ENCODE results near the gene CST4. TPM values are rescaled to one million over a fixed set of nuclear protein-coding genes. Genes with fewer than 3 reads are reported as not detected.

CST4 gene
- total RNA-seq, 1 donor = not detected

DNA sequence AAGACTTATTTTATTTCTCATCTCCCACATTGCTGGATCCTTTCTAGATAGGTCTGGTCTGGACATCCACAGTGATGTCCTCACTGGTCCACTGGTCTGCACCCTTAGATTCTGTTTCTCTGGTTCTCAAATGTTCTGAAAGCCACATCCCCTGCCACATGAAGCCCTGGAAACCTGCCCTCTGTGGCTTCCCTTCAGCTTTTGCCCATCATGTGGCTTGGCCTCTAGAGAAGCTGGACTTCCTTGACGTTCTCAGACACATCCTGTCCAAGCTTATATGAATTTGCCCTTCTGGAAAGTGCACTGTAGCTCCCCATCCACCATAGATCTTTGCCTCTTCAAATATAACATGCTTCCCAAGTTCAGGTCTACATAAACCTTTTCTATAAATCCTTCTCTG, 18.5 kb downstream of the CST4 start:
- Histone ChIP-seq H3K4me2 (ENCODE audit: insufficient read depth, low read length) (no peak overlapping the region), H3K4me3 (ENCODE audit: insufficient read depth, low read length) (no peak overlapping the region), H4K20me1 (ENCODE audit: insufficient read depth, low read length) (no peaks in the 10 kb centered on the region), H3K27me3 (ENCODE audit: insufficient read depth, low read length) (no peaks in the 10 kb centered on the region), H3K79me2 (ENCODE audit: insufficient read depth, low read length) (no peaks in the 10 kb centered on the region), H3K27ac (ENCODE audit: low read depth, low read length) (no peak overlapping the region), H3K36me3 (ENCODE audit: insufficient read depth, low read length) (no peaks in the 10 kb centered on the region), H3K4me1 (ENCODE audit: insufficient read depth, low read length) (no peaks in the 10 kb centered on the region), H3K9me3 (ENCODE audit: low read depth, low read length) (no peaks in the 10 kb centered on the region), H2AFZ (ENCODE audit: low read length) (no peak overlapping the region)
- TF ChIP-seq, protein P1, sequence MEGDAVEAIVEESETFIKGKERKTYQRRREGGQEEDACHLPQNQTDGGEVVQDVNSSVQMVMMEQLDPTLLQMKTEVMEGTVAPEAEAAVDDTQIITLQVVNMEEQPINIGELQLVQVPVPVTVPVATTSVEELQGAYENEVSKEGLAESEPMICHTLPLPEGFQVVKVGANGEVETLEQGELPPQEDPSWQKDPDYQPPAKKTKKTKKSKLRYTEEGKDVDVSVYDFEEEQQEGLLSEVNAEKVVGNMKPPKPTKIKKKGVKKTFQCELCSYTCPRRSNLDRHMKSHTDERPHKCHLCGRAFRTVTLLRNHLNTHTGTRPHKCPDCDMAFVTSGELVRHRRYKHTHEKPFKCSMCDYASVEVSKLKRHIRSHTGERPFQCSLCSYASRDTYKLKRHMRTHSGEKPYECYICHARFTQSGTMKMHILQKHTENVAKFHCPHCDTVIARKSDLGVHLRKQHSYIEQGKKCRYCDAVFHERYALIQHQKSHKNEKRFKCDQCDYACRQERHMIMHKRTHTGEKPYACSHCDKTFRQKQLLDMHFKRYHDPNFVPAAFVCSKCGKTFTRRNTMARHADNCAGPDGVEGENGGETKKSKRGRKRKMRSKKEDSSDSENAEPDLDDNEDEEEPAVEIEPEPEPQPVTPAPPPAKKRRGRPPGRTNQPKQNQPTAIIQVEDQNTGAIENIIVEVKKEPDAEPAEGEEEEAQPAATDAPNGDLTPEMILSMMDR (IDR thresholded peaks at IDR 0.05; ENCODE audit: extremely low read depth, low read depth, low read length) = no peak
- DNase-seq (ENCODE audit: insufficient read length, low spot score, missing footprints) = no peak

DNA sequence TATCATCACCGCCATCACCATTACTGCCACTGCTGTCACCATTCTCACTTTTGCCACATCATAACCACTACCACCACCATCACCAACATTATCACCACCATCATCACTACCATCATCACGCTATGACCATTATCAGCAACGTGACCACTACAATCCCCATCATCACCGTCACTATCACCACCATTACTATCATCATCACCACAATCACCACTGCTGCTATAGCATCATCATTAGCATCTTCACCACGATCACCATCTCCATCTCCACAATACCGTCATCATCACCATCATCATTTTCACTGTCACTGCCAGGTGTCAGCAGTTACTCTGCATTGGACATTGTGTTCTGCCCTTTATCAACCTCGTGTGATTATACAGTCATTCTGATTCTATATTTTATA, 19.0 kb downstream of the CST4 start:
- no peaks in the 10 kb centered on the region for H3K9me3 ChIP-seq (ENCODE audit: low read depth, low read length)
- H3K27ac ChIP-seq (ENCODE audit: low read depth, low read length) = no peak overlapping the region
- no peak for DNase-seq (ENCODE audit: insufficient read length, low spot score, missing footprints)
- no peaks in the 10 kb centered on the region for H3K79me2 ChIP-seq (ENCODE audit: insufficient read depth, low read length)
- H3K4me1 ChIP-seq (ENCODE audit: insufficient read depth, low read length) = no peaks in the 10 kb centered on the region
- TF ChIP-seq, protein P1 (IDR thresholded peaks at IDR 0.05; ENCODE audit: extremely low read depth, low read depth, low read length) = no peak
- peaks cover 3% of the 10 kb centered on the region for H3K27me3 ChIP-seq (ENCODE audit: insufficient read depth, low read length)
- no peak overlapping the region for H2AFZ ChIP-seq (ENCODE audit: low read length)
- no peaks in the 10 kb centered on the region for H4K20me1 ChIP-seq (ENCODE audit: insufficient read depth, low read length)
- no peak overlapping the region for H3K4me2 ChIP-seq (ENCODE audit: insufficient read depth, low read length)
- H3K4me3 ChIP-seq (ENCODE audit: insufficient read depth, low read length) = no peak overlapping the region
- no peaks in the 10 kb centered on the region for H3K36me3 ChIP-seq (ENCODE audit: insufficient read depth, low read length)

DNA sequence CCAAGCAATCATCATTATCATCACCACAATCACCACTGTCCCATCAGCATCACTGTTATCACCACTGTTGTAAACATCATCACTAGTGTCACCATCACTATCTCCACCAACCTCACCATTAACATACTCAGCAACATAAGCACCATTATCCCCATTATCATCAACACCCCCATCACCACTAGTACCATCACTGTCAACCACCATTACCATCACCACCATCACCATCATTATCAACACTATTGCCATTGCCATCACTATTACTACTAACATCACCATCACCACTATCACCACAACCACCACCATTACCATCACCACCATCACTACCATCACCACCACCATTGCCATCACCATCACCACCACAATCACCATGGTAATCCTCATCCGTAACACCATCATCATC, 19.5 kb downstream of the CST4 start:
- H3K27me3 ChIP-seq (ENCODE audit: insufficient read depth, low read length) = peaks cover 4% of the 10 kb centered on the region
- no peaks in the 10 kb centered on the region for H3K36me3 ChIP-seq (ENCODE audit: insufficient read depth, low read length)
- H3K4me2 ChIP-seq (ENCODE audit: insufficient read depth, low read length) = no peak overlapping the region
- H3K79me2 ChIP-seq (ENCODE audit: insufficient read depth, low read length) = no peaks in the 10 kb centered on the region
- H3K4me3 ChIP-seq (ENCODE audit: insufficient read depth, low read length) = no peak overlapping the region
- TF ChIP-seq, protein P1 (IDR thresholded peaks at IDR 0.05; ENCODE audit: extremely low read depth, low read depth, low read length) = no peak
- H2AFZ ChIP-seq (ENCODE audit: low read length) = no peak overlapping the region
- H3K4me1 ChIP-seq (ENCODE audit: insufficient read depth, low read length) = no peaks in the 10 kb centered on the region
- no peak overlapping the region for H3K27ac ChIP-seq (ENCODE audit: low read depth, low read length)
- H4K20me1 ChIP-seq (ENCODE audit: insufficient read depth, low read length) = no peaks in the 10 kb centered on the region
- DNase-seq (ENCODE audit: insufficient read length, low spot score, missing footprints) = no peak
- H3K9me3 ChIP-seq (ENCODE audit: low read depth, low read length) = no peaks in the 10 kb centered on the region

DNA sequence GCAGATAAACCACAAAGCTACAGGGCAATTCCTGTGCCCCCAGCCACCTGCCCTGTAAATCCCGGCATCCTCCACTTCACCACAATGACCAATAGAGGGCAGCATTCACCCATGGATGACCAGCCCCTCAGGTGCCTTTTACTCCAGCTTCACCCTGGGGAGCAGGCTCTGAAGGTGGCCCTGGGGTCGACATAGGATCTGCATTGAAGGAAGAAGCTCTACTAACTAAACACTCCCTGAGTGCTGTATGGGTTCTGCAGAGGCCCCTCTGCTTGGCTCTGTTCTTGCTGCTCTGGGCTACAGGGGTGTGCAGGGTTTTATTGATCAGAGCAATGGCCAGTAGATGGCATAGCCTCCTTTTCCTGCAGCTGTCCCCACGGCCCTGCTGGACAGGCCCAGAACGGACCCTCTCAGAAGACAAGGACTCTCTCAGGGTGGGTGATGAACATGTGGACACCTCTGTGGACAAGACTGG, 20.3 kb downstream of the CST4 start:
- Histone ChIP-seq H3K4me1 (ENCODE audit: insufficient read depth, low read length) (no peaks in the 10 kb centered on the region), H2AFZ (ENCODE audit: low read length) (no peak overlapping the region), H3K79me2 (ENCODE audit: insufficient read depth, low read length) (no peaks in the 10 kb centered on the region), H3K4me2 (ENCODE audit: insufficient read depth, low read length) (no peak overlapping the region), H4K20me1 (ENCODE audit: insufficient read depth, low read length) (no peaks in the 10 kb centered on the region), H3K36me3 (ENCODE audit: insufficient read depth, low read length) (no peaks in the 10 kb centered on the region), H3K27ac (ENCODE audit: low read depth, low read length) (no peak overlapping the region), H3K4me3 (ENCODE audit: insufficient read depth, low read length) (no peak overlapping the region), H3K9me3 (ENCODE audit: low read depth, low read length) (no peaks in the 10 kb centered on the region), H3K27me3 (ENCODE audit: insufficient read depth, low read length) (peaks cover 4% of the 10 kb centered on the region)
- peak; percentile 43 for DNase-seq (ENCODE audit: insufficient read length, low spot score, missing footprints)
- TF ChIP-seq, protein P1 (IDR thresholded peaks at IDR 0.05; ENCODE audit: extremely low read depth, low read depth, low read length) = peak; percentile 85
